ENCODE measurements around the gene SNPH.
A peak's percentile ranks its signal among the peaks of the same experiment; 100 is the strongest.

The SNPH gene

GRCh38 chr20:1322511-1323245 is 56.6 kb downstream of the SNPH start:
- H3K9me3 ChIP-seq (ENCODE audit: control insufficient read depth in 1 of 2, low read length in 2 of 2), result no peaks in the 10 kb centered on the region
- peak overlapping the region; percentile 72 for H3K27ac ChIP-seq (ENCODE audit: low read length)
- H3K27me3 ChIP-seq (ENCODE audit: low read depth, low read length), result no peaks in the 10 kb centered on the region
- peaks cover 11 to 17% of the 10 kb centered on the region in 2 donors for H3K4me1 ChIP-seq (ENCODE audit: control insufficient read depth in 1 of 2, insufficient read depth in 2 of 2, low read length in 2 of 2)
- H3K4me3 ChIP-seq (ENCODE audit: low read depth in 1 of 2, low read length in 2 of 2), result no peak overlapping the region
- H3K36me3 ChIP-seq (ENCODE audit: control insufficient read depth in 1 of 2, insufficient read depth in 2 of 2, low read length in 2 of 2), result peaks cover 0 to 4% of the 10 kb centered on the region in 2 donors

GRCh38 chr20:1323256-1323655 is 57.2 kb downstream of the SNPH start:
- no peaks in the 10 kb centered on the region for H3K27me3 ChIP-seq (ENCODE audit: low read depth, low read length)
- peaks cover 0 to 4% of the 10 kb centered on the region in 2 donors for H3K36me3 ChIP-seq (ENCODE audit: control insufficient read depth in 1 of 2, insufficient read depth in 2 of 2, low read length in 2 of 2)
- H3K9me3 ChIP-seq (ENCODE audit: control insufficient read depth in 1 of 2, low read length in 2 of 2), result no peaks in the 10 kb centered on the region
- H3K4me1 ChIP-seq (ENCODE audit: control insufficient read depth in 1 of 2, insufficient read depth in 2 of 2, low read length in 2 of 2), result peaks cover 15 to 23% of the 10 kb centered on the region in 2 donors
- H3K4me3 ChIP-seq (ENCODE audit: low read depth in 1 of 2, low read length in 2 of 2), result no peak overlapping the region
- H3K27ac ChIP-seq (ENCODE audit: low read length), result peak overlapping the region; percentile 72

- Histone ChIP-seq H3K9me3 (ENCODE audit: control insufficient read depth in 1 of 2, low read length in 2 of 2) (no peaks in the 10 kb centered on the region), H3K4me3 (ENCODE audit: low read depth in 1 of 2, low read length in 2 of 2) (no peak overlapping the region), H3K27me3 (ENCODE audit: low read depth, low read length) (no peaks in the 10 kb centered on the region), H3K4me1 (ENCODE audit: control insufficient read depth in 1 of 2, insufficient read depth in 2 of 2, low read length in 2 of 2) (peaks cover 15 to 29% of the 10 kb centered on the region in 2 donors), H3K36me3 (ENCODE audit: control insufficient read depth in 1 of 2, insufficient read depth in 2 of 2, low read length in 2 of 2) (peaks cover 0 to 4% of the 10 kb centered on the region in 2 donors), H3K27ac (ENCODE audit: low read length) (peak overlapping the region; percentile 98)
Measured at GRCh38 chr20:1323830-1324597, 57.9 kb downstream of the SNPH start.

- peaks cover 15 to 30% of the 10 kb centered on the region in 2 donors for H3K4me1 ChIP-seq (ENCODE audit: control insufficient read depth in 1 of 2, insufficient read depth in 2 of 2, low read length in 2 of 2)
- peaks cover 0 to 4% of the 10 kb centered on the region in 2 donors for H3K36me3 ChIP-seq (ENCODE audit: control insufficient read depth in 1 of 2, insufficient read depth in 2 of 2, low read length in 2 of 2)
- peak overlapping the region; percentile 64 to 78 for H3K4me3 ChIP-seq (ENCODE audit: low read depth in 1 of 2, low read length in 2 of 2)
- no peaks in the 10 kb centered on the region for H3K27me3 ChIP-seq (ENCODE audit: low read depth, low read length)
- peak overlapping the region; percentile 98 for H3K27ac ChIP-seq (ENCODE audit: low read length)
- H3K9me3 ChIP-seq (ENCODE audit: control insufficient read depth in 1 of 2, low read length in 2 of 2), result no peaks in the 10 kb centered on the region
Measured at GRCh38 chr20:1324598-1325172, 58.6 kb downstream of the SNPH start.

DNA sequence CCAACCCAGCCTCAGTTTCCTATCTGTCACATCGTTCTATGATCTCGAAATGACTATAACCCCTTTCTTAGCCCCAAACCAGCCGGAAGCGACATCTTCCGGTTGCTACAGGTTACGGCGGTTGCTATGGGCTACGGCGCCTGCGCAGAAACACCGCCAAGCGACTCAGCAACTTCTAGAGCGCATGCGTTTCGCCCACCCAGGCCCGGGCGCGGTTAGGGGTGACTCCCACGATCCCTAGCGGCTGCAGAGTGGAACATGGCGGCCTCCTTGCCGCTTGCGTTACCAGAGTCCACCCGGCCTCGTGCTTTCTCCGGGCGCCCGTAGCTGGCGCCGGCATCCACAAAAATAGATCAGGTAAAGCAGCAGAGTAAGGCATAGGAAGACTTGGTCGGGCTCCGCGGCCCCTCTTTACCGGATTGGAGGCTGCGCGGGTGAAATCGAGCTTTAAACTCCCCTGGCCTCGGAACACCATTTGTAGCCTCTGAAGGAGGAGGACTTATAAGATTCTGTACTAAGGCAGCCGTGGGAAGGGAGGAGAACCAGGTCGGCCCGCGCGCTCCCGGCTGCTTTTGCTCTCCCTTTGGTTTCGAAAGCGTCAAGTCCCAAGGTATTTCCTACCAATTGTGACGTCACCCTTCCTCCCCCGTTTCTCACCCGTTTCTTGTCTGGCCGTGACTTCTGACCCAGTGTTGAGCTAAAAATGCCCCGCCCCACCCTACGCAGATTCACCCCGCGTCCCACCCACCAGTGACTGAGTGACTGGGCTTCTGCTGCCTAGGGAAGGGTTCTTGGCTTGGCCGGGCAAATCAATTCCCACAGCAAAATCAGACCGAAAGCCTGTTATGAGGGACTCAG is 59.3 kb downstream of the SNPH start:
- Histone ChIP-seq H3K27me3 (ENCODE audit: low read depth, low read length) (no peaks in the 10 kb centered on the region), H3K4me3 (ENCODE audit: low read depth in 1 of 2, low read length in 2 of 2) (peak overlapping the region; percentile 64 to 78), H3K27ac (ENCODE audit: low read length) (peak overlapping the region; percentile 98), H3K4me1 (ENCODE audit: control insufficient read depth in 1 of 2, insufficient read depth in 2 of 2, low read length in 2 of 2) (peaks cover 17 to 30% of the 10 kb centered on the region in 2 donors), H3K36me3 (ENCODE audit: control insufficient read depth in 1 of 2, insufficient read depth in 2 of 2, low read length in 2 of 2) (peaks cover 0 to 4% of the 10 kb centered on the region in 2 donors), H3K9me3 (ENCODE audit: control insufficient read depth in 1 of 2, low read length in 2 of 2) (no peaks in the 10 kb centered on the region)

GRCh38 chr20:1326031-1326930 is 60.2 kb downstream of the SNPH start:
- Histone ChIP-seq H3K36me3 (ENCODE audit: control insufficient read depth in 1 of 2, insufficient read depth in 2 of 2, low read length in 2 of 2) (peaks cover 0 to 8% of the 10 kb centered on the region in 2 donors), H3K27me3 (ENCODE audit: low read depth, low read length) (no peaks in the 10 kb centered on the region), H3K4me3 (ENCODE audit: low read depth in 1 of 2, low read length in 2 of 2) (peak overlapping the region; percentile 64 to 78), H3K4me1 (ENCODE audit: control insufficient read depth in 1 of 2, insufficient read depth in 2 of 2, low read length in 2 of 2) (peaks cover 19 to 30% of the 10 kb centered on the region in 2 donors), H3K27ac (ENCODE audit: low read length) (peak overlapping the region; percentile 98), H3K9me3 (ENCODE audit: control insufficient read depth in 1 of 2, low read length in 2 of 2) (no peaks in the 10 kb centered on the region)

DNA sequence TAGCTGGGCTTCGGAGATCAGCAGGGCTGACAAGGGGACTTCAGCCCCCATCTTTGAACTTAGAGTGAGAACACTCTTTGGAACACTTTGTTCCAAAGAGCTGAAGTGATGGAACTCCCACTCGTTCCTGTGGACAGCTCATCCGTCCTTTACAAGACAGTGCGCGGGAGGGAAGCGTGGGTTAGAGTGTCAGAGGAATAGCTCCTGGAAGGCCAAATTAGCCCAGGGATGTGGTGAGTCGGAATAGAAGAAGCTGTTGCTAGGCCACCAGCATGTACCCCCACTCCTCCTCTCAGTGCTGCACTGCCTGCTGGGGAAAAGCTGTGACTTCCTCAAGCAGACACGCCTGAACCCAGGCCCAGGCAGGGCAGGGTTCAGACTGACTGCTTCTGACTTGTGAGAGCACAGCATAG is 61.2 kb downstream of the SNPH start:
- no peaks in the 10 kb centered on the region for H3K9me3 ChIP-seq (ENCODE audit: control insufficient read depth in 1 of 2, low read length in 2 of 2)
- peaks cover 19 to 30% of the 10 kb centered on the region in 2 donors for H3K4me1 ChIP-seq (ENCODE audit: control insufficient read depth in 1 of 2, insufficient read depth in 2 of 2, low read length in 2 of 2)
- H3K27me3 ChIP-seq (ENCODE audit: low read depth, low read length), result no peaks in the 10 kb centered on the region
- H3K36me3 ChIP-seq (ENCODE audit: control insufficient read depth in 1 of 2, insufficient read depth in 2 of 2, low read length in 2 of 2), result peaks cover 0 to 11% of the 10 kb centered on the region in 2 donors
- H3K27ac ChIP-seq (ENCODE audit: low read length), result peak overlapping the region; percentile 98
- H3K4me3 ChIP-seq (ENCODE audit: low read depth in 1 of 2, low read length in 2 of 2), result peak overlapping the region in 1 of 2 donors; percentile 47

DNA sequence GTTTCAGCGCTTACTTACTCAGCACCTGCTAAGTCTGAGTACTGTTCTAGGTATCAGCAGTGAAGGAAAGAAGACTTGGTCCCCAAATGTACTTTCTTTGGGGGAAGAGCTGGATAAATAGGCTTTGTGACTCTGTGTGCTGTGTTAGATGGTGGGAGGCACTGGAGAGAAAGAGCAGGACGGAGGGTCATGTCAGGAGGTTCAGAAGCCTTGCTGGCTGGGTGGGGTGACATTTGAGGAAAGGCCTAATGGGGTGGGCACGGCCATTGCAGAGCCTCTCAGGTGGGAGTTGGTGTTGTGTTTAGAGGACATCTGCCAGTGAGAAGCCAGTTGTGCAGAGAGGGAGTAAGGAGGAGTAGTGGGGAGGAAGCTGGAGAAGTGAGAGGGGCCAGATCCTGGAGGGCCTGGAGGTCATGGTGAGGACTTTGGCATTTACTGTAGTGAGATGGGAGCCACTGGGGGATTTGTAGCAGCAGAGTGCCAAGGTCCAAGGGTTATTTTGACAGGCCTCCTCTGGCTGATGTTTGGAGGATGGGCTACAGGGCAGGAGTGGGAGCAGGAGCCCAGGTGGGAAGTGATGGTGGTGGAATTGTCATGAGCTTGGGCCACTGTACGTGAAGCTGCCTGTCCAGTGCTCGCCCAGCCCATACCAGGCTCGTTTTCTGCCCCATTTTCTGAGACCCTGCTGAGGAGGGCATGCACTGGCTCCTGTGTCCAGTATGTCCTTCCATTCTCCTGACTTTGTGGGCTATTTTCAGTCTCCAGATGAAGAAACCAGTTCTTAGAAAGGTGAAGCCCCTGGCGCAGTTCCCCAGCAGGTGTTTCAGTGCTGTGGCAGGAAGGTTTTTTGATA is 62.0 kb downstream of the SNPH start:
- H3K4me3 ChIP-seq (ENCODE audit: low read depth in 1 of 2, low read length in 2 of 2), result peak overlapping the region in 1 of 2 donors; percentile 47

DNA sequence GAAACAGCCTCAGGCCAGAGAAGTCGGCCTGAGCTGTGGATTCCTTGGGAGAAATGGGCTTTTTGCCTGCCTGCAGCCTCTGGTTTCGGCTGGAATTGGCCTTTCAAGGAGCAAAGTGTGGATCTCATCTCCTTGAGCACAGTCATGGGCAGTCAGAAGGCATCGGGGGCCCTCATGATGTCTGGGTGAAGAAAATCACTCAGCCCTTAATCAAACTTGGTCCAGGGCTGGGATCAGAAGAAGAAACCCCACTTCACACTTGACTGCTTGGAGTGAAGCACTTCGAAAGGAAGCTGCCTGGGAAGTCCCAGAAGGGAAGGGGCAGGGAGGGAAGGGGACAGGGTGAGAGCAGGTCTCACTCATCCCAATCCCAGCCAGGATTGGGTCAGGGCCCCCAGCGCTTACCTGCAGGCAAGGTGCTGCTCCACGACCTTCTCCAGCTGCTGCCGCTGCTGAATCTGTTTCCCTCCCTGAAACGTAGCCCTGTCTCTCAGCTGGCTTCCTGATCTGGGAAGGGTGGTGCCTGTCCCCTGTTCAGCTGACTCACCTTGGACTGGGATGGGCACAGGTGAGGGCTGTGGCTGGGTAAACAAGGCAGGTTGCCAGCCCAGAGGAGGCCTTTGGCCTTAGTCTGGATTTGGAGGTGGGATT is 62.7 kb downstream of the SNPH start, which contains the start of gene SDCBP2:
SDCBP2 (minus strand) TSS at position 460 of the 651 bp plus-strand sequence. CDS start 8,723 bp downstream, outside the sequence.
- peaks cover 19 to 30% of the 10 kb centered on the region in 2 donors for H3K4me1 ChIP-seq (ENCODE audit: control insufficient read depth in 1 of 2, insufficient read depth in 2 of 2, low read length in 2 of 2)
- H3K27ac ChIP-seq (ENCODE audit: low read length), result peak within 1 kb of the TSS; percentile 98
- H3K4me3 ChIP-seq (ENCODE audit: low read depth in 1 of 2, low read length in 2 of 2), result peak within 1 kb of the TSS in 1 of 2 donors; percentile 47
- peaks cover 0 to 25% of the 10 kb centered on the region in 2 donors for H3K36me3 ChIP-seq (ENCODE audit: control insufficient read depth in 1 of 2, insufficient read depth in 2 of 2, low read length in 2 of 2)
- no peaks in the 10 kb centered on the region for H3K27me3 ChIP-seq (ENCODE audit: low read depth, low read length)
- no peaks in the 10 kb centered on the region for H3K9me3 ChIP-seq (ENCODE audit: control insufficient read depth in 1 of 2, low read length in 2 of 2)

More for the DNA sequence above, 62.0 kb downstream of the SNPH start:
- Histone ChIP-seq H3K36me3 (ENCODE audit: control insufficient read depth in 1 of 2, insufficient read depth in 2 of 2, low read length in 2 of 2) (peaks cover 0 to 19% of the 10 kb centered on the region in 2 donors), H3K27ac (ENCODE audit: low read length) (peak overlapping the region; percentile 98), H3K4me1 (ENCODE audit: control insufficient read depth in 1 of 2, insufficient read depth in 2 of 2, low read length in 2 of 2) (peaks cover 19 to 30% of the 10 kb centered on the region in 2 donors), H3K9me3 (ENCODE audit: control insufficient read depth in 1 of 2, low read length in 2 of 2) (no peaks in the 10 kb centered on the region), H3K27me3 (ENCODE audit: low read depth, low read length) (no peaks in the 10 kb centered on the region)

Data from muscle layer of duodenum (tissue), 2 donors.